MCF 10A (cell line): ENCODE results near the gene FFAR2. TPM values are rescaled to one million over a fixed set of nuclear protein-coding genes. Genes with fewer than 3 reads are reported as not detected.

Source experiments
- BruUV-seq: library from RNA; stranded (reverse); fragments of 400-500 nt; replicated peaks from 2 replicates; lab custom pipeline; 2021; lab: Mats Ljungman, UMichigan
- CTCF ChIA-PET: fragments of 300-600 bp; sonication (Branson Sonifier 250); formaldehyde crosslinking; extraction: SDS; loops from one replicate; lab custom pipeline; 2021; ENCODE audit warnings: antibody characterized with exemption, inconsistent platforms; lab: Yijun Ruan, JAX
- POLR2A ChIA-PET: fragments of 300-600, 350-650 bp; sonication (Branson Sonifier 250); formaldehyde crosslinking; extraction: SDS; loops from one replicate; lab custom pipeline; 2020; ENCODE audit warnings: antibody characterized with exemption, inconsistent platforms; lab: Yijun Ruan, JAX
- DNase-seq: peaks from one replicate; pipeline ENCODE4 v3.0.0-alpha.2; 2018; ENCODE audit not compliant: unreplicated experiment
- H3K27ac Mint-ChIP-seq: one replicate; pipeline ENCODE4 v1.8.0; 2022; ENCODE audit warnings: mild to moderate bottlenecking, low read depth, mixed read lengths; ENCODE audit not compliant: unreplicated experiment
- H3K27me3 Mint-ChIP-seq: one replicate; pipeline ENCODE4 v1.8.0; 2022; ENCODE audit warnings: mixed read lengths; ENCODE audit not compliant: insufficient read depth, unreplicated experiment
- H3K36me3 Mint-ChIP-seq: one replicate; pipeline ENCODE4 v1.8.0; 2022; ENCODE audit warnings: mild to moderate bottlenecking, moderate library complexity, mixed read lengths; ENCODE audit not compliant: insufficient read depth, unreplicated experiment
- H3K4me1 Mint-ChIP-seq: one replicate; pipeline ENCODE4 v1.8.0; 2022; ENCODE audit warnings: mixed read lengths; ENCODE audit not compliant: insufficient read depth, unreplicated experiment
- H3K4me3 Mint-ChIP-seq: one replicate; pipeline ENCODE4 v1.8.0; 2022; ENCODE audit warnings: mild to moderate bottlenecking, moderate library complexity, mixed read lengths; ENCODE audit not compliant: unreplicated experiment
- H3K9me3 Mint-ChIP-seq: one replicate; pipeline ENCODE4 v1.8.0; 2022; ENCODE audit warnings: mixed read lengths; ENCODE audit not compliant: unreplicated experiment
- intact Hi-C: fragments of 100-400 bp; cut with micrococcal nuclease; formaldehyde crosslinking; loops from 2 replicates; pipeline ENCODE4 v1.14.1; 2022
- total RNA-seq: library from RNA; stranded (reverse); gene quantifications from 2 replicates; pipeline ENCODE4 v1.2.3, GENCODE V29; 2022
- TF ChIP-seq, protein P1 (sequence below): fragments of 200-600 bp; IDR thresholded peaks from one replicate; pipeline ENCODE4 v1.8.0; 2022; ENCODE audit warnings: antibody characterized with exemption, mild to moderate bottlenecking; ENCODE audit not compliant: unreplicated experiment

Gene FFAR2
- total RNA-seq, 1 experiment from 2014 or later, result not detected

DNA sequence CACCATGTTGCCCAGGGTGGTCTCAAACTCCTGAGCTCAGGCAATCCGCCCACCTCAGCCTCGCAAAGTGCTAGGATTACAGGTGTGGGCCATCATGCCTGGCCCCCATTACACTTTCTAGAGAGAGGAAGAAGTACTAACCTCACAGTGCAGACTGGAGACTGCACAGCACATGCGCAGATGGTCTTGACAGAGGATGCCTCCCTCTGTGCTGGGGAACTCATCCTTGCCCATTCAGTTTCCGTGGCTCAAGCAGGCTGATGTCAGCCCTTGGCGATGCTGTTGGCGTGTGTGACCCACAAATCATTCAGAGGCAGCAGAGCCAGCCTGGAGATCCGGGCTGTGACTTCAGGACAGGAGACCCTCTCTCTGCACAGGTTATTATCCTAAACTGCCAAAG lies 14.6 kb upstream of the FFAR2 start:
- H3K36me3 Mint-ChIP-seq, result no peaks in the 10 kb centered on the region
- intact Hi-C loops, result no loop called here
- CTCF ChIA-PET, result no interaction called here
- no TSS peak for BruUV-seq
- H3K27me3 Mint-ChIP-seq, result peaks cover 58% of the 10 kb centered on the region
- POLR2A ChIA-PET, result no interaction called here
- TF ChIP-seq, protein P1, sequence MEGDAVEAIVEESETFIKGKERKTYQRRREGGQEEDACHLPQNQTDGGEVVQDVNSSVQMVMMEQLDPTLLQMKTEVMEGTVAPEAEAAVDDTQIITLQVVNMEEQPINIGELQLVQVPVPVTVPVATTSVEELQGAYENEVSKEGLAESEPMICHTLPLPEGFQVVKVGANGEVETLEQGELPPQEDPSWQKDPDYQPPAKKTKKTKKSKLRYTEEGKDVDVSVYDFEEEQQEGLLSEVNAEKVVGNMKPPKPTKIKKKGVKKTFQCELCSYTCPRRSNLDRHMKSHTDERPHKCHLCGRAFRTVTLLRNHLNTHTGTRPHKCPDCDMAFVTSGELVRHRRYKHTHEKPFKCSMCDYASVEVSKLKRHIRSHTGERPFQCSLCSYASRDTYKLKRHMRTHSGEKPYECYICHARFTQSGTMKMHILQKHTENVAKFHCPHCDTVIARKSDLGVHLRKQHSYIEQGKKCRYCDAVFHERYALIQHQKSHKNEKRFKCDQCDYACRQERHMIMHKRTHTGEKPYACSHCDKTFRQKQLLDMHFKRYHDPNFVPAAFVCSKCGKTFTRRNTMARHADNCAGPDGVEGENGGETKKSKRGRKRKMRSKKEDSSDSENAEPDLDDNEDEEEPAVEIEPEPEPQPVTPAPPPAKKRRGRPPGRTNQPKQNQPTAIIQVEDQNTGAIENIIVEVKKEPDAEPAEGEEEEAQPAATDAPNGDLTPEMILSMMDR, result no peak
- no peak overlapping the region for H3K4me3 Mint-ChIP-seq
- no peak overlapping the region for H3K27ac Mint-ChIP-seq
- no peaks in the 10 kb centered on the region for H3K9me3 Mint-ChIP-seq
- DNase-seq, result no peak
- H3K4me1 Mint-ChIP-seq, result peaks cover 9% of the 10 kb centered on the region

GRCh38 chr19:35435896-35436295 lies 12.2 kb upstream of the FFAR2 start:
- peaks cover 48% of the 10 kb centered on the region for H3K27me3 Mint-ChIP-seq
- CTCF ChIA-PET, result interaction anchor here (1.7 kb wide), 1 partner anchor 32 kb away, joined by 5 read pairs; no protein-coding TSS in a partner anchor
- peak overlapping the region; percentile 9 for H3K27ac Mint-ChIP-seq

DNA sequence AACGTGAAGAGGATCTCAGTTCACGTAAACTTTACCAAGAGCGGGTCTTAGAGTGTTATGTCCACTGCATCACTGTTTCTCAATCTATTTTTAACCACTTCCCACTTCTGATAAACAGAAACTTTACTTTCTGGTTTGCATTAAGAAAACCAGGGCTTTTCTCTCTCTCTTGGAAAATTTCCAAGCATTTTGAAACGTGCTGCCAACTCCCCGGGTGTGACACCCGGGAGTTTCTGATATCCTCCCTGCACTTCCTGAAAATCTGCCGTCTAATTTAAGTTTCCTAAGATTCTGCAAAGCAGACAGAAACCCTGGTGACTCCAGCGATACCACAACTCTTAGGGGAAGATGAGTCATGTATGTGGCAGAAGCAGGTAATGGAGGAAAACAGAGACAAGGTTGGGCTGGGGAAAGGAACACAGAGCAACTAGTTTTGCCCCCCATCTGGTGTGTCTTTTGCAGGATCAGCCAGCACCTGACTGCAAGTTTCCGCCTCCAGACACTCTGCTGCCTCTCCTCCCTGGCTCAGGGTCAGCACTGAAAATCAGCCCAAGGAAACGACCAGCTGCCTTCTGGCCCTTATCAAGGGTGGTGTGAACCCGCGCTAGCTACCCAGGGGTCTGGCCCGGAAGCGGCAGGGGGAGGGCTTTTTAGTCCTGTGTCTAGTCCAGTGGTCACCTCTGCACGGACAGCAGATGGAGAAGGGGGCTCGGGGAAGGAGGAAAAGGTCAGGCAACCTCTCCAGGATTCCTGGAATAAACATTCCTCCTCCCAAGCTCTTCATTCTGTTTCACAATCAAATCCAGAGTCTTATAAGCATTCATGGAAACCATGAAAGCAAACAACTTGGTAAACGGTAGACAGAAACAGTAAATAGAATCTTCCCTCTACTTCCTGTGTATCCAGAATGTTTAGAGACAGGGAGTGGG lies 11.3 kb upstream of the FFAR2 start:
- TF ChIP-seq, protein P1, result no peak
- Mint-ChIP-seq H3K9me3 (no peaks in the 10 kb centered on the region), H3K27me3 (peaks cover 40% of the 10 kb centered on the region), H3K4me1 (peaks cover 9% of the 10 kb centered on the region), H3K27ac (peak overlapping the region; percentile 9), H3K4me3 (no peak overlapping the region), H3K36me3 (no peaks in the 10 kb centered on the region)
- ChIA-PET CTCF (interaction anchor here (0.6 kb wide), 1 partner anchor 225 kb away, joined by 3 read pairs; no protein-coding TSS in a partner anchor), POLR2A (no interaction called here)
- intact Hi-C loops, result no loop called here
- DNase-seq, result peak; percentile 83
- BruUV-seq, result no TSS peak

More at GRCh38 chr19:35435896-35436295, 12.2 kb upstream of the FFAR2 start:
- no peak for DNase-seq
- TF ChIP-seq, protein P1, result no peak
- Mint-ChIP-seq H3K36me3 (no peaks in the 10 kb centered on the region), H3K9me3 (no peaks in the 10 kb centered on the region), H3K4me1 (peaks cover 9% of the 10 kb centered on the region), H3K4me3 (no peak overlapping the region)
- POLR2A ChIA-PET, result no interaction called here
- no TSS peak for BruUV-seq
- intact Hi-C loops, result no loop called here

DNA sequence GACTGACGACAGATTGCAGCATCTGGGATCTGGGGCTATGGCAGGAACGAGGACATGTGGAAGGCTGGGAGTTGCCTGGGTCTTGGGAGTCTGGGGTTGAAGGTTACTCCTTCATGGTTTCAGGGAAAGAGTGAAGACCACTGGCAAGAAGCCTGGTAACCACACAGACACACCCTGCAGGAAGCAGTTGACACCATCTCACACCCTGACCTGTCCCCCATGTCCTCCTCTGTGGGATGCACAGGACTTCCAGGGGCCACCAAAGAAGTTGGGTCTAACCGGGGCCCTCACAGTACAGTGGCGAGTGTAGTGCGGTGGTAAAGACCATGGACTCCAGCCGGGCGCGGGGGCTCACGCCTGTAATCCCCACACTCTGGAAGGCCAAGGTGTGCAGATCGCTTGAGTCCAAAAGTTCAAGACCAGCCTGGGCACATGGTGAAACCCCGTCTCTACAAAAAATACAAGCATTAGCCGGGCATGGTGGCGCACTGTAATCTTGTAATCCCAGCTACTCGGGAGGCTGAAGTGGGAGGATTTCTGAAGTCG lies 10.6 kb upstream of the FFAR2 start:
- H3K27me3 Mint-ChIP-seq, result peaks cover 32% of the 10 kb centered on the region
- CTCF ChIA-PET, result interaction anchor here (0.6 kb wide), 1 partner anchor 224 kb away, joined by 3 read pairs; no protein-coding TSS in a partner anchor
- TF ChIP-seq, protein P1, result no peak

More for the DNA sequence above, 10.6 kb upstream of the FFAR2 start:
- no peak for DNase-seq
- Mint-ChIP-seq H3K36me3 (no peaks in the 10 kb centered on the region), H3K4me3 (no peak overlapping the region), H3K9me3 (no peaks in the 10 kb centered on the region), H3K27ac (no peak overlapping the region), H3K4me1 (peaks cover 9% of the 10 kb centered on the region)
- no TSS peak for BruUV-seq
- intact Hi-C loops, result no loop called here
- POLR2A ChIA-PET, result no interaction called here
